Astrocyte (in vitro differentiated cells and primary cell): ENCODE data around the gene ECE1. TPM values are rescaled to one million over a fixed set of nuclear protein-coding genes. Genes with fewer than 3 reads are reported as not detected.
A peak's percentile ranks its signal among the peaks of the same experiment; 100 is the strongest.

Experiments
- DNase-seq: peaks from one replicate; pipeline ENCODE4 v3.0.0-alpha.2; 2010; ENCODE audit warnings: low read depth
- FAIRE-seq: peaks from 2 replicates; lab custom pipeline; 2011; peaks lifted over from hg19 to GRCh38; lab: Jason Lieb, UNC
- H2AFZ ChIP-seq: 2 replicates; pipeline ENCODE4 v1.6.0; 2012; ENCODE audit warnings: low read depth, low read length, inconsistent platforms
- H3K27ac ChIP-seq: 2 replicates; pipeline ENCODE4 v1.5.1; 2011; ENCODE audit warnings: low read depth, low read length, inconsistent platforms
- H3K27me3 ChIP-seq: 2 replicates; pipeline ENCODE4 v1.6.0; 2011; ENCODE audit warnings: low read length, inconsistent platforms; ENCODE audit not compliant: insufficient read depth
- H3K36me3 ChIP-seq: 2 replicates; pipeline ENCODE4 v1.5.1; 2011; ENCODE audit warnings: low read length, inconsistent platforms; ENCODE audit not compliant: insufficient read depth
- H3K4me1 ChIP-seq: 2 replicates; pipeline ENCODE4 v1.5.1; 2011; ENCODE audit warnings: low read length, inconsistent platforms; ENCODE audit not compliant: insufficient read depth
- H3K4me2 ChIP-seq: 2 replicates; pipeline ENCODE4 v1.6.0; 2012; ENCODE audit warnings: low read length, inconsistent platforms
- H3K4me3 ChIP-seq: 2 replicates; pipeline ENCODE4 v1.5.1; 2011; ENCODE audit warnings: low read depth, mild to moderate bottlenecking, low read length, inconsistent platforms; ENCODE audit not compliant: insufficient read depth
- H3K79me2 ChIP-seq: 2 replicates; pipeline ENCODE4 v1.6.0; 2012; ENCODE audit warnings: mild to moderate bottlenecking, low read length, inconsistent platforms; ENCODE audit not compliant: insufficient read depth
- H3K9ac ChIP-seq: 2 replicates; pipeline ENCODE4 v1.6.0; 2012; ENCODE audit warnings: mild to moderate bottlenecking, low read length, inconsistent platforms
- H3K9me3 ChIP-seq: 2 replicates; pipeline ENCODE4 v1.5.1; 2012; ENCODE audit warnings: low read depth, mild to moderate bottlenecking, low read length, inconsistent platforms; ENCODE audit not compliant: insufficient read depth
- H4K20me1 ChIP-seq: 2 replicates; pipeline ENCODE4 v1.6.0; 2012; ENCODE audit warnings: low read length, inconsistent platforms; ENCODE audit not compliant: insufficient read depth
- H3K27ac Mint-ChIP-seq: one replicate; pipeline ENCODE4 v1.8.0; 2021; ENCODE audit warnings: mild to moderate bottlenecking, mixed read lengths; ENCODE audit not compliant: unreplicated experiment
- H3K27me3 Mint-ChIP-seq: one replicate; pipeline ENCODE4 v1.8.0; 2021; ENCODE audit warnings: low read depth, mixed read lengths; ENCODE audit not compliant: unreplicated experiment
- H3K36me3 Mint-ChIP-seq: one replicate; pipeline ENCODE4 v1.8.0; 2021; ENCODE audit warnings: low read depth, mixed read lengths; ENCODE audit not compliant: unreplicated experiment
- H3K4me1 Mint-ChIP-seq: one replicate; pipeline ENCODE4 v1.8.0; 2021; ENCODE audit warnings: low read depth, mixed read lengths; ENCODE audit not compliant: unreplicated experiment
- H3K4me3 Mint-ChIP-seq: one replicate; pipeline ENCODE4 v1.8.0; 2021; ENCODE audit warnings: mild to moderate bottlenecking, moderate library complexity, mixed read lengths; ENCODE audit not compliant: unreplicated experiment
- H3K9me3 Mint-ChIP-seq: one replicate; pipeline ENCODE4 v1.8.0; 2021; ENCODE audit warnings: mild to moderate bottlenecking, mixed read lengths; ENCODE audit not compliant: unreplicated experiment
- CTCF ChIP-seq: IDR thresholded peaks from 2 replicates; pipeline ENCODE4 v1.5.1; 2011; ENCODE audit warnings: low read depth, mild to moderate bottlenecking, inconsistent platforms, low read length, moderate library complexity; ENCODE audit not compliant: insufficient read depth
- EZH2 ChIP-seq: IDR thresholded peaks from 2 replicates; pipeline ENCODE4 v1.6.1; 2012; ENCODE audit warnings: mild to moderate bottlenecking, low read length, inconsistent platforms; ENCODE audit not compliant: insufficient read depth
- total RNA-seq: library from RNA; stranded (reverse); gene quantifications from 2 replicates; pipeline ENCODE4 v1.2.1, GENCODE V29; 2021

The ECE1 gene
- total RNA-seq, 1 donor from 2014 or later = 172 TPM

GRCh38 chr1:21251773-21252471 lies 38.3 kb downstream of the ECE1 start:
- DNase-seq = peak; percentile 97
- Histone ChIP-seq H3K27ac (peak overlapping the region; percentile 83), H3K79me2 (no peaks in the 10 kb centered on the region), H2AFZ (no peak overlapping the region), H3K9ac (peak overlapping the region; percentile 73), H4K20me1 (peaks cover 3% of the 10 kb centered on the region), H3K4me1 (peaks cover 14% of the 10 kb centered on the region), H3K4me2 (peak overlapping the region; percentile 42), H3K9me3 (no peaks in the 10 kb centered on the region), H3K36me3 (peaks cover 18% of the 10 kb centered on the region), H3K27me3 (no peaks in the 10 kb centered on the region), H3K4me3 (no peak overlapping the region)
- Mint-ChIP-seq H3K36me3 (peaks cover 13% of the 10 kb centered on the region), H3K27ac (peak overlapping the region; percentile 66), H3K4me1 (peaks cover 9% of the 10 kb centered on the region), H3K27me3 (no peaks in the 10 kb centered on the region), H3K4me3 (no peak overlapping the region), H3K9me3 (no peaks in the 10 kb centered on the region)
- no peak for TF ChIP-seq EZH2
- no peak for TF ChIP-seq CTCF
- peak; percentile 49 for FAIRE-seq

GRCh38 chr1:21249940-21250493 lies 40.2 kb downstream of the ECE1 start:
- no peaks in the 10 kb centered on the region for H3K27me3 ChIP-seq
- Mint-ChIP-seq H3K27me3 (no peaks in the 10 kb centered on the region), H3K36me3 (peaks cover 9% of the 10 kb centered on the region), H3K27ac (no peak overlapping the region), H3K9me3 (no peaks in the 10 kb centered on the region), H3K4me3 (no peak overlapping the region), H3K4me1 (peaks cover 9% of the 10 kb centered on the region)
- no peak overlapping the region for H3K4me2 ChIP-seq
- no peak overlapping the region for H3K4me3 ChIP-seq
- no peaks in the 10 kb centered on the region for H3K9me3 ChIP-seq
- peaks cover 8% of the 10 kb centered on the region for H4K20me1 ChIP-seq
- peaks cover 14% of the 10 kb centered on the region for H3K4me1 ChIP-seq
- no peaks in the 10 kb centered on the region for H3K79me2 ChIP-seq
- no peak for FAIRE-seq
- no peak overlapping the region for H2AFZ ChIP-seq
- DNase-seq = no peak
- H3K9ac ChIP-seq = no peak overlapping the region
- TF ChIP-seq CTCF (no peak), EZH2 (no peak)
- no peak overlapping the region for H3K27ac ChIP-seq
- H3K36me3 ChIP-seq = peaks cover 15% of the 10 kb centered on the region
